Activated CD8-positive, alpha-beta memory T cell treated with anti-CD3 and anti-CD28 coated beads, Interleukin-2, amount 50 U/mL, for 24 hours (primary cell): Measurements from ENCODE around the gene RAPGEF6.
A peak's percentile ranks its signal among the peaks of the same experiment; 100 is the strongest.
"Not testable (repeated sequence)": the region's sequence is repeated elsewhere in the genome, so short reads cannot be mapped to it uniquely, and the experiment has no call there.

Experiments
- DNase-seq: peaks from one replicate; pipeline ENCODE4 v3.0.0-alpha.2; 2020; ENCODE audit errors: extremely low read depth

The RAPGEF6 gene

GRCh38 chr5:131640043-131640856, 5.2 kb upstream of the RAPGEF6 start:
- DNase-seq: peak; percentile 34

- no peak for DNase-seq
Measured at GRCh38 chr5:131639148-131639547, 4.1 kb upstream of the RAPGEF6 start.

GRCh38 chr5:131637694-131638093, 2.7 kb upstream of the RAPGEF6 start:
- no peak for DNase-seq

GRCh38 chr5:131635684-131636572, 899 bp upstream of the RAPGEF6 start:
- no peak for DNase-seq

GRCh38 chr5:131634666-131634995, 398 bp downstream of the RAPGEF6 start:
- no peak for DNase-seq

GRCh38 chr5:131634238-131634637, 791 bp downstream of the RAPGEF6 start:
- no peak for DNase-seq

- DNase-seq: no peak
Measured at GRCh38 chr5:131633830-131634229, 1.2 kb downstream of the RAPGEF6 start.

GRCh38 chr5:131630963-131631350, 4.1 kb downstream of the RAPGEF6 start:
- DNase-seq: no peak

GRCh38 chr5:131630208-131630962, 4.6 kb downstream of the RAPGEF6 start:
- no peak for DNase-seq

- DNase-seq: no peak
Measured at GRCh38 chr5:131628990-131629389, 6.0 kb downstream of the RAPGEF6 start.

GRCh38 chr5:131627207-131627865, 7.7 kb downstream of the RAPGEF6 start:
- DNase-seq: no peak

- no peak for DNase-seq
Measured at GRCh38 chr5:131622633-131623032, 12.4 kb downstream of the RAPGEF6 start.

GRCh38 chr5:131621164-131621563, 13.9 kb downstream of the RAPGEF6 start:
- DNase-seq: not testable (repeated sequence)

GRCh38 chr5:131619102-131619501, 15.9 kb downstream of the RAPGEF6 start:
- no peak for DNase-seq

GRCh38 chr5:131617140-131617822, 17.7 kb downstream of the RAPGEF6 start:
- no peak for DNase-seq

GRCh38 chr5:131615957-131616356, 19.1 kb downstream of the RAPGEF6 start:
- no peak for DNase-seq

GRCh38 chr5:131613423-131613822, 21.6 kb downstream of the RAPGEF6 start:
- no peak for DNase-seq

- no peak for DNase-seq
Measured at GRCh38 chr5:131611064-131611381, 24.0 kb downstream of the RAPGEF6 start.

- no peak for DNase-seq
Measured at GRCh38 chr5:131610198-131611063, 24.6 kb downstream of the RAPGEF6 start.

- DNase-seq: no peak
Measured at GRCh38 chr5:131609774-131610173, 25.3 kb downstream of the RAPGEF6 start.
